Activated T-helper 1 cell treated with anti-CD3 and anti-CD28 coated beads, Interleukin-2, amount 50 U/mL, for 16 hours (primary cell): ENCODE measurements around the gene FARSB.

Experiments
- DNase-seq, 2 donors: peaks; one replicate each; pipeline ENCODE4 v3.0.0-alpha.2; 2020; ENCODE audit warnings: low read depth in 1 of 2, low spot score in 1 of 2

FARSB gene

DNA sequence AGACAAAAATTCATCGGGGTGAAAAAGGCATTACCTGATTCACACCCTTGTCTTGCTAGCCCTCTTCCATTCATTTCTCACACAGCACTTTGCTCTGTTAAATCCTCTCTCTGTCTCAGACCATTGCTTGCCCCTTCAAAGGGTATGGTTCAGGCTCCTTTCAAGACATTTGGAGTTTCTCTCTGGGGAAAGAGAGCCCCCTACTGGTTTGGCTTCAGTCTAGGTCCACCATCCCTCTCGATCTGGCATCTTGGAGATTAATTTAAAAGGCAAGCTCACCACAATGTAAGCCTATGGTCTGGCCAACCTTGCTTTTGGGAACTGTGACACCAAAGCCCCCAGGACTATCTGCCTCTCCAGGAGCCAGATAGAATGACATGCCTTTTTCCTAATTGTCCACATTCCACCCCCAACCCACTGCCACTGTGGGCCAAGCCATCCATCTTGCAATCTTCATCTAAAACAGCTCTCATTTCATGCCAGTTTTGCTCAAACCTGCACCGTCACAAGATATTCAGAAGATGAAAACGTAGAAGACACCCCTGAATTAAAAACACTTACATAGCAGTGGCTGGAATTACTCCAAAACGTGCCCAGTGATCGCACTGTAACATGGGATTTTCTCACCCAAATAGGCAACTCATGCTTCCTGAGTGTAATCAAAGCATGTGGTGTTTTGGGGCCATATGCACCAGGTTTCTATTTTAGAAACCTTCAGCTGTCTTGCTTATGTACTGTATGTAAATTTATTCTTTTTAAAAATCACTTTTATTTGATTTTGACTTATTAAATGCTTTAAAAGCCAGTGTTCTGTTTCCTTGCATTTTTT lies 93.9 kb downstream of the FARSB start:
- DNase-seq = no peak

DNA sequence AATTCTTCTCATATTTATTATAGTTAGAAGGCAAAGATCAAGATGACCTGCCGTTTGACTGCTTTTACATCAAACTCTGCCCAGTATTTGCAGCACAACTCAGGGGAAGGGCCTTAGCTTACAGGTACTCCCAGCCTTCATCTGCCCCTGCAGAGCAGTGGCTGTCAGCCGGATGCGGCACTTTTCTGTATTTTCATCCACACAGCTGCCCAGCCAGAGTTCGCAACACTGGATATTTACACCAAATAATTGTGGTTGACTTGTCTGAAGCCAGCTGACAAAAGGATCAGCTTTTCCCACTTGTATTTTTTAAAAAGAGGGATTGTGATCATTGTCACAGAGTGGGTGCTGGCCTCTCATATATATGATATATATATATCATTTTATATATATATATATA lies 94.7 kb downstream of the FARSB start:
- no peak for DNase-seq

DNA sequence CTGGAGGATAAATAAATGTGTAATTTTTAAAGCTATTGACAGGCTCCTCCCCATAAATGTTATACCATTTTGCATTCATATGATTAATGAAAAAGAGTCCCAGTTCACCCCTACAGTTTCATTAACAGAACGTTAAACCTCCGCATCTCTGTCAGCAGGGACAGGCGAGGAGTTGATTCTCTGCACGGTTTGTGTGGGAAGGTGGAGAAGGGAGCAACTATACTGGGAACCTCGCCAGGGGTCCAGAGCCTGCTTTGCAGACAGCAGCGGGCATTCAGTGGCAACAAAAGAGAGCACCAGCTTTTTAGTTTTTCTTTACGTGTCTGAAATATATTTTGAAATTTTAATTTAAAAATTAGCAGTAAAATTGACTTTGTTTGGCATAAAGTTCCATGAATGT lies 101.4 kb downstream of the FARSB start:
- no peak for DNase-seq

DNA sequence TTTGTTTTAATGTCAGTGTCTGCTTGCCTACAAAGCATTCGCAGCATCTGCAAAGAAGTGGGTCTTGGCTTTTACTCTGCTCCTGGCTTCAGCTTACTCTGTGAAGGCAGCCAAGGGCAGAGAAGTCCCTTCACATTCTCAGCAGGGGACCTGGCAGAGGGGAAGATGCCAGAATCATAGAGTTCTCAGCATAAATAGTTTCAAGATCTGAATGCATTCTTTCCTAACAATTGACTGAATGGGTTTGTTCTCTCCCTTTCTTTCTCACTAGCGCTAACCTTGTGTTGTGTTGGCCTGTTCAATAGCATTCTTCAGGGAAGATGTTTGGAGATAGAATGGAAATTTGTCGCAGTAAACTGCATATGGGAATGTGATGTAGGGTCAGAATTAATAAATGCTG lies 106.9 kb downstream of the FARSB start:
- no peak for DNase-seq

GRCh38 chr2:222547083-222547482 lies 108.8 kb downstream of the FARSB start:
- DNase-seq = no peak

DNA sequence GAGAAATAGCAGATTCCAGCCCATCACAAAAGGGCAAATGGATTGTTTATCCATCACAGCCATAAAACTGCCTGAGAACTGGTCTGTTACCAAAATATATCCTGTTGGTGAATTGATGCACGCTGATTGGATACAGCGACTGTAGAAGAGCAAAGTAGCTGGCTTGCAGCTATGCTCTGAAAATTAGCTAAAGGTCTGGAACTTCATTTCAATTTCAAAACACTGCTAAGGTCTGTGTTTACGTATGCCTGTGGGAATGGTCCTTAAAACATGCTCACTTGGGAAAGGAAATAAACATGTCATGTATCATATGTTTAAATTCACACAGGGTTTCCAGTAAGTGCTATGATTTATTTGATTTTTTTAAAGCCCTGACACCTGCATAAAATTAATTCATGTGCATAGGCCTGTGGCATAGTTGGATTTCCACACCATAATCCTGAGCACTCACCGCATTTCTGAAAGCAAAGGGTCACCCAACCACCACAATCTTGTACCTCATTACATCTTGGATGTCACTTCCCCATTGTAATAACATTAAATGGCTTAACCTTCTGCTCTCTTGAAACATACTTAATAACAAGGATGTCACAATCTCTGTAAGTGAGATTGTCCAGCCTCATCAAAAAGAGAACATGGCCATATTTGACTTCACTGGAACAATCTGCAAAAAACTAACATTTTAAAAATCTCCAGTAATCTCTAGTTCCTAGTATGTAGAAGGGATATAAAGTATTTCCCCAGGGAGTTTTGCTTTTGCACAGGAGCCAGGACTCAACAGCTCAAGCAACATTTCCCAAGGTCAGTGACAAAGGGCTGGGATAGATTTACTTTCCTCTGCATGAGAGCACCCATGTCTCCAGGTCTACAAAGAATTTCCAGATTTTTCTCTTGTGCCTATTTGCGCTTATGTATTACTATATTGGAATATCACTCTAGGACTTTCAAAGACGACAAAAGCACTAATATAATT lies 109.8 kb downstream of the FARSB start:
- no peak for DNase-seq

GRCh38 chr2:222544661-222545060 lies 111.2 kb downstream of the FARSB start:
- no peak for DNase-seq

DNA sequence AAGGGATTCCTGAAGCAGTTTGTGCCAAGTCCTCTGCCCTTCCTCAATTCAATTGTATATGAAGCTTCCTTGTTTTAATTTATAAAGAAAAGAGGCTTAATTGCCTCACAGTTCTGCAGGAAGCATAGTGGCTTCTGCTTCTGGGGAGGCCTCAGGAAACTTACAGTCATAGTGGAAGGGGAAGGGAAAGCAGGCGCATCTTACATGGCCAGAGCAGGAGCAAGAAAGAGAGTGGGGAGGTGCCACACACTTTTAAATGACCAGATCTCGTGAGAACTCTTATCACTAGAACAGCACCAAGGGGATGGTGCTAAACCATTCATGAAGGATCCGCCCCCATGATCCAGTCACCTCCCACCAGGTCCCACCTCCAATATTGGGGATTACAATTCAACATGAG lies 117.4 kb downstream of the FARSB start:
- DNase-seq = no peak

GRCh38 chr2:222535477-222535876 lies 120.4 kb downstream of the FARSB start:
- no peak for DNase-seq

DNA sequence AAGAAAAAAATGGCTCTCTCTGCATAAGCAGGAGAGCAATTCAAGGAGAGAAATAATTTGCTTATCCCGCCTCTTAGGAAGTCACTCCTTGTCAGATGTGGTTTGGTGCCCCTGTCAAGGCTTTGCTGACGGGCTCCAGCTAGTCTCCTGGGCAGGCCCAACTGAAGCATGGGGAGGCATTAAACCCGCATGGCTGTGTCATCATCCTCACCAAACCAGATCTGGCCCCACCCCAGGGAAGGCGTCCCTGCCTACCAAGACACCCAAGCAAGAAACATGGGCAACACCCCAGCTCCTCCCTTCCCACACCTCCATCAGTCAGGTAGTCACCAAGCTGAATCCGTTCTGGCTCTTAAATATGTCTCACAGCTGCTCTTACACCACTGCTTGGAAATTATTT lies 123.6 kb downstream of the FARSB start:
- no peak for DNase-seq

GRCh38 chr2:222526480-222527277 lies 129.2 kb downstream of the FARSB start:
- no peak for DNase-seq

DNA sequence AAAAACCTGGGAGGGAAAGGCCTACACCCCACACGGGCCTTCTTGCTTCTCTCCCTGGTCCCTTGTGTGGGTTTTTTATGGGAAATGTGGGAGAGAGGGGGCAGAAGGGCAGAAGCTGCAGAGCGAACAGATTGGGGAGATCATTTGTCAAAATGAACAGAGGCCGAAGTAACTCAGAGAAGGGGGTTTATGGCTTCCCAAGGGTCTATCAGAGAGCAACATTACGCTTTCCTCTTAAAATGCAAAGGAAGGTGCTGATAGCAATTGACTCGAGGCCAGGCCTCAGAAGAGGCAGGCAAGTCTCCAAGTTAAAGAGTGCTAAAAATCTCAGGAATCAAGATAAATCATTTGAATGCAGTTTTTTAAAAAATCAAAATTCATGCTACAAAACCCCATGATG lies 130.1 kb downstream of the FARSB start:
- no peak for DNase-seq

DNA sequence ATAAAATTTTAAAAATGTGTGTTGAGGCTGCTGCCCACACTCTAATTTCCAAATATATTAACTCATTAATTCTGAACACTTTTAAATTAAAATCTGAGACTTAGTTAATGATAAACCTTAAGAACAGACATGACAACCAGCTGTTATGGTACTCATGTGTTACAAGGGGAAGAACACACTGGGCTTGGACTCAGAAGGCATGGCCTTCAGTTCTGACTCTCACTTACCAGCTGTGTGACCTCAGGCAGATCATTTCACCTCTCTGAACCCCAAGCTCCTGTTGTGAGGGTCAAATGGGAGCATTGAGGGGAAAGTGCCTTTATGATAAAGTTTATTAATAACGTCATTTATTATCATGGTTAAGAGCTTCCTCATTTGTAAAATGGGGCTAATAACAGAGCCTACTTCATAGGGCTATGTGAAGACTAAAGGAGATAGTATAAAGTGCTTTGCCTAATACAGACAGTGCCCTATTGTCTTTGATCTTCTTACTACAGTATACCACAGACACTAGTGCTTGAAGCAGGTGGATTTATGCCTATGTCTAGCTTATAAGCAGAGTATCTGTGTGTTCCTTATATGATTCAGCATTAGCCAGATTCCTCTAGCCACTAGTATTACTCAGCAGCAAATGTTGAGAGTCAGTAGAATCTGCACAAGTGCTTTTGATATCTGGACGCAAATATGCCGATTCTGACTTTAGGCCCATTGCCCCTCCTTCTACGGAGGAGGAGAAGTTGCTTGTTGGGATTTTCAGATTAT lies 131.9 kb downstream of the FARSB start:
- no peak for DNase-seq

- no peak for DNase-seq
Observed at GRCh38 chr2:222522082-222522481, 133.8 kb downstream of the FARSB start.

DNA sequence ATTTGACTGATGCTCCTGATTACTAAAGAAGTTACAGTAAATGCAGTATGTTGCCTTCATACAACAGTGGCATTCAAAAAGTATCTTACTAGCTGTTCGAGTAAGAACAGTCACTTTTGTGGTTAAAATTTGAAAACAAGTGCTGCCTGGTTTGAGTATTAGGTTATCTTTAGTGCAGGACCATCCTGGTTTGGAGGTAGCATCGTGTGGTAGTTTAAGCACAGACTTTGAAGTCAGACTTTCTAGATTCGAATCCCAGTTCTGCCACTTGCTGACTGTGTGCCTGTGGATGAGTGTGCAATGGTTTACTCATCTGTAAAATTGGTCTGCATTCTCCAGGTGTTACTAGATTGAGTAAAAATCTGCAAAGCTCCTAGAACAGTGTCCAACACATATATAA lies 134.8 kb downstream of the FARSB start:
- no peak for DNase-seq
